Jurkat, Clone E6-1 (cell line): Measurements from ENCODE around the gene RBM4B.

Experiments
- DNase-seq: peaks from one replicate; pipeline ENCODE4 v3.0.0-alpha.2; 2011; ENCODE audit warnings: low read depth, low spot score
- H3K4me3 ChIP-seq: 2 replicates; pipeline ENCODE4 v1.5.1; 2011; ENCODE audit warnings: mild to moderate bottlenecking, low read length, control low read depth, moderate library complexity

Gene RBM4B

DNA sequence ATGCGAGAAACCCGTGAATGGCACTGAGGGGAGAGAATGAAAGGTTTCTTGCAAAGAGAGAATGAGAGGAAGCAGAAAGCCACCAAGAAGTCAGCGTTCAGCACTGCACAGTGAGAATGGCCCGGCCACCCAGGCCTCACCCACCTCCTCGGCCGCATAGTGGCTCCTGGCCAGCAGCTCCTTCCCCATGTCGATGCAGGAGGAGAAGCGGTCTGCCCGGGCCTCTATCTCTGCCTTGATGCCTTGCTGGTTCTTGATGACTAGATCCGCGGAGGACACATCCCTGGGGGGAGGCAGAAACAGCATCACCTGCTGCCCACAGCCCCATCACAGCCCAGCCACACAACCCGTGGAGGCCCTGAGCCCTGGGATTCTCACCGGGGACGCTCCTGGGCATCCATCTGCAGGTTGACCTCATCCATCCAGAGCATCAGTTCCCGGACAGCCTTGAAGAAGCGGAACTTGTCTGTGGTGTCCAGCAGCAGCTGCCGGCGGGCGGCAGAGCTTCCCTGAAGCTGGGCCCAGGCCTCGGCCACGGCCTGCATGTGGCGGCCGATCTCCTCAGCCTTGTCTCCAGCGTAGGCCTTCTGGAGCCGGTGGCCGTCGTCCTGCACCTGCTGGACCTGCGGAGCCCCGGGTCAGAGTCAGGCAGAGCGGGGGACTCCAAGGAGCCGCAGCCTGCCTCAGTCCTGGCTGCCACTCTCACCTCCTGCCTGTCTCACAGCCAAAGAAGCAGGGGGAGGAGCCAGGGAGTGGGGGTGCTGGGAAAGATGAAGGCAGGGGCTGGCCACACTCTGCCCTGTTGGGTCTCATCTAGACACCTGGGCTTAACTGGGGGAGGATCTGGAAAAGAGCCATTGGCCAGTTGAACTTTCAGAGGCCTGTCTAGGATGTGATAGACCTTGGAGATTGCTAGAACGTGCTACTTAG lies 12.2 kb upstream of the RBM4B start:
- H3K4me3 ChIP-seq, result no peak overlapping the region
- no peak for DNase-seq

GRCh38 chr11:66688561-66689534 lies 11.2 kb upstream of the RBM4B start:
- DNase-seq, result no peak
- H3K4me3 ChIP-seq, result no peak overlapping the region

- no peak overlapping the region for H3K4me3 ChIP-seq
- no peak for DNase-seq
Measured at GRCh38 chr11:66687831-66688281, 10.2 kb upstream of the RBM4B start.

- no peak overlapping the region for H3K4me3 ChIP-seq
- DNase-seq, result no peak
Measured at GRCh38 chr11:66686801-66687750, 9.4 kb upstream of the RBM4B start.

DNA sequence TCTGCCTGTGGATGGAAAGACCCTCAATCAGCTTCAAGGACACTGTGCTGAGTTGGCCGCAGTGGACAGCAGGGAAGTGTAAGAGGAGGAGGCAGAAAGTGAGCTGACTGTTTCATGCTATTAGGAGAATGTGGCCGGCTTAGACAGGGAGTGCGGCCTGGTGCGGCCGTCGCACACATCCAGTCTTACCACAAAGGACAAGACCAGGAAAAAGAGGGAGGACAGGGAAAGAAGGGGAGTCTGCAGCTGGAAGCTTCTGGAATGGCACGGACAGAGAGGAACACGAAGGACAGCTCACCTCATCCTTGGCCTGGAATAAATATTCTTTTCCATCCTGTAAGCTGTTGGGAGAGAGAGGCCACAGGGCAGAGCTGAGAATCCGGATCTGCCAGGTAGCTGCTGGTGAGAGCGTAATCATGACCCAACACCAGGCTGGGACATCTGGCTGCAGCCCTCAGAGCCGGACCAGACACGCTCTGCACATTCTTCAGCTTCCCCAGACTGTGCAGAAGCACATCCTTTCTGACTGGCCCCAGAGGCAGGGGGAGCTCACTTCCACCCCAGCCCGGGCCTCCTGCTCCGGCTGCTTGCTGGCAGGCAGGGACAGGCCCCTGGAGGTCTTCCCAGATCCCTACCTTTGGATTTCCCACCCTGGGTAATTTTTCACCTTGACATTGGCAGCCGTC lies 8.6 kb upstream of the RBM4B start:
- no peak overlapping the region for H3K4me3 ChIP-seq
- no peak for DNase-seq

DNA sequence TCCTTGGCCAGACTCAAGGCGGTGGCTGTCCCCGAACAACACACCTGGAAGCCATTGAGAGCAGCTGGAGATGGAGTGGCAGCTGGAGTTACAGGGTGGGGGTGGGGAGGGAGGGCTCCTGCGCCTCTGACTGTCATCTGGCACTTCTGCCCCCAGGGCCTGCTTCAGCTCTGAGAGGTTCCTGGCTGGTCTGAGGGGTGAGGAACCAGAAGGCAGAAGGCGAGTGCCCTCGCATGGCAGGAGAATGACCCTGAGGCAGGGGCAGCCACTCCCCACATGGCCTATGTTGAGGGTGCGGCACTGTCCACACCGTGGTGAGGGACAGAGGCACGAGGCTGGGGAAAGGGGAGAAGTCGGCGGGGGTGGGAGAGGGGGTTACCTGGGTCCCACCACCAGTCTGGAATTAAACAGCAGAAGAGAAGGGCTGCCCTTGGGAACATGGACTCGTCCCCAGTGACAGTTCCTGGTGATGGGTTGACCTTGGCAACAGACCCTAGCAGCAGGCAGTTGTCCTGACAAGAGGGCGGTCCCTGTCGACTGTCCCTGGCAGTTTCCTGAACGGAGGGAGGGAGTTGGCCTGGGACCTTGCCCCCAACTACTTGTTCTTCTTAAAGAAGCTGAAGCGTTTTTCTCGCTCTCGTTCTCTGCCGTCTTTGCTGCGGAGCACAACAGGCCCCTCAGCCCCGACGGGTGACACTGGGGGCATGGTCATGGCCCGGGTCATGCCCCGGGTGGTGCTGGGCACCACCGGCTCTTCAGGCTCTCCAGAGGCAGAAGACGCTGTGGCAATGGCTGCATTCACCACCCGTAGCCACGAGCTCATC lies 7.8 kb upstream of the RBM4B start:
- H3K4me3 ChIP-seq, result no peak overlapping the region
- no peak for DNase-seq

DNA sequence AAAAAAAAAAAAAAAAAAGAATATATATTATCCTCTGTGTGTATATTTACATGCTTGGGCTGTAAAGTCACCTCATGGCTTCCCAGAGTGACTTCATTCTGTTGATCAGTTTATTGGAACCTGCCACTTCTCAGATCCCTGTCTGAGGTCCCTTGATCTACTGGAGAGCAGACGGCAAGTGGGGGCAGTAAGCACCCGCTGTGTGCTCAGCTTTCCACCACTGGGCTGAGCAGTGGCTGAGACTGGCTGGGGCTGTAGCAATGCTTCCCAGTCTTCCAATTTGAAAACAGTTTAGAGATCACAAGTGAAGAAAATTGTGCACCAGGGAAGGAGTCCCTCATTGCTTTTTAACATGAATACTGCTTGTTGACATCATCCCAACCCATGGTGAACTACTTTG lies 6.9 kb upstream of the RBM4B start:
- DNase-seq, result no peak
- no peak overlapping the region for H3K4me3 ChIP-seq

DNA sequence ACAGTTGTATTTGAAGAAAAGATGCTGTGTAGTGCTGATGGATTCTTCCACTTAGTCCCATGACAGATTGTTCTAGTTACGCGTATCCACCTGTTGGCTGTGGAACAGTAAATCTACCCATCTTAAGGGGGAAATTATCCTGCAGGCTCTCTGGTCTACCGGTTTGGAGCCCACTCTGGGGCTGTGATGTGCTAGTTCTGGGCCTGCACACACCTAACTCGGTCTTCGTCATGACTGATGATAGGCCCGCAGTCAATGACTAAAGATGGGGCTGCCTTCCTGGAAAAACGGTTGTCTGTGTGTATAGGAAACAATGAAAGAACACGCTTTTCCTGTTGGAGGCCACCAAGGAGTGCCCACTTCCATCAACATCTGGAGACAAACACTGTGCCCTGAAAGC lies 6.2 kb upstream of the RBM4B start:
- no peak for DNase-seq

GRCh38 chr11:66680966-66681645 lies 3.4 kb upstream of the RBM4B start:
- no peak for DNase-seq
- H3K4me3 ChIP-seq, result no peak overlapping the region

More for the DNA sequence above, 6.2 kb upstream of the RBM4B start:
- H3K4me3 ChIP-seq, result no peak overlapping the region

DNA sequence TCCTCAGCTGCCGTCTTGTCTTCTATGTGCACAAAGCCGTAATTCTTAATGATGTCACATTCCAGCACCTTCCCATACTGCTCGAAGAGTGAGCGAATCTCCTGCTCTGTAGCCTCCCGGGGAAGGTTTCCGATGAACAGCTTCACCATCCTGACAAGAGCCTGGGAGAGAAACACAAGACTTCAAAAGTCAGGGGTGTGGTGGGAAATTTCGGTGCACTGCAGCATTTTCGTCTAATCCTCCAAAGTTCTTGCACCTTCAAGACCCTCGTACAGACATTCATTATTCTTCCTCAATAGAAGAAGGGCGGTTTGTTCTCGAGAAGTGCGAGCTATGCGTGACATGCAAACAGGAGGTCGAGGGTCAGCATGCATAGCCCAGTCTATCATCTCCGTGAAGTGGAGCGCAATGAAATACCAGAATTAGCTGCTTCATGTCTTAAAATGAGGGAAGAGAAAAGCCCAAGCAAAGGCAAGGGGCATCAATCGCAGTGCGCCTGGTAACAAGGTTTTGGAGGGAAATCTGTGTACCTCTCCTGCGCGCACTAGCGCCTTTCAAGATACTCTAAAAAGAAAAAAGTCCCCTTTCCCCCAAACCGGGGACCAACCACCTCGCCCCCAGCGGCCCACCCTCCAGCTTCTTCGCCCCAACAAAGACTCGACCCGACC lies 622 bp downstream of the RBM4B start:
- no peak for DNase-seq
- H3K4me3 ChIP-seq, result peak overlapping the region; percentile 86

GRCh38 chr11:66676282-66676919 lies 1.3 kb downstream of the RBM4B start:
- H3K4me3 ChIP-seq, result peak overlapping the region; percentile 86
- no peak for DNase-seq

GRCh38 chr11:66674964-66675602 lies 2.6 kb downstream of the RBM4B start:
- DNase-seq, result no peak
- H3K4me3 ChIP-seq, result no peak overlapping the region

GRCh38 chr11:66670816-66671215 lies 6.9 kb downstream of the RBM4B start:
- no peak overlapping the region for H3K4me3 ChIP-seq
- no peak for DNase-seq

DNA sequence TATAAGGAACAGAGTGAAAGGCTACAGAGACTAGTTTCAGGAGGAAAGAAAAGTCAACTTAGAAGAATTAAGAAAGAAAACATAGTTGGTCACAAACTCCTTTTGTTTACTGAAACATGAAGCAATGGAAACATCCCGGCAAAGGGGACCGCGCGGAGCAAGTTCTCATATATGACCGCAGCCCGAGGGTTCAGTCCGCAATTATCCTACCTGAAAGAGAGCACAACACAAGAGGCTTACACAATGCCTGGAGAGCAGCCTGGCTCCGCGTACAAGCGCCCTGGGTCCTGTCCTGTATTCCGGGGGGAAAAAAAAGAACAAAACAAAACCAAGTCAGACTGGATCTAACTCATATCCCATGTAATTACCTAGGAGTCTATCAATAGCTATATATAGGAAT lies 12.3 kb downstream of the RBM4B start:
- DNase-seq, result no peak

GRCh38 chr11:66663741-66664296 lies 13.9 kb downstream of the RBM4B start:
- no peak overlapping the region for H3K4me3 ChIP-seq
- DNase-seq, result no peak

More for the DNA sequence above, 12.3 kb downstream of the RBM4B start:
- no peak overlapping the region for H3K4me3 ChIP-seq
